ENCODE measurements around the gene LOXHD1.

The LOXHD1 gene

GRCh38 chr18:46429130-46429529 lies 227.9 kb downstream of the LOXHD1 start:
- no peak for DNase-seq (ENCODE audit: extremely low spot score, insufficient read length, low read depth)
- no peak for FAIRE-seq

GRCh38 chr18:46428368-46428767 lies 228.7 kb downstream of the LOXHD1 start:
- DNase-seq (ENCODE audit: extremely low spot score, insufficient read length, low read depth) (no peak), FAIRE-seq (no peak)

GRCh38 chr18:46427216-46427995 lies 229.6 kb downstream of the LOXHD1 start:
- FAIRE-seq (no peak), DNase-seq (ENCODE audit: extremely low spot score, insufficient read length, low read depth) (no peak)

All from GM18507 (cell line).